HCT116 (cell line): Measurements from ENCODE around the gene SPATA16. TPM values are rescaled to one million over a fixed set of nuclear protein-coding genes. Genes with fewer than 3 reads are reported as not detected.

ENCODE experiments used
- ATAC-seq: fragments of 200-7000 bp; cut with Tn5 transposase; 2 replicates; pipeline ENCODE4 v1.9.1; 2020; ENCODE audit warnings: mild to moderate bottlenecking, moderate library complexity
- BruUV-seq: library from RNA; stranded (reverse); fragments of 400-500 nt; replicated peaks from 2 replicates; lab custom pipeline; 2021; lab: Mats Ljungman, UMichigan
- CTCF ChIA-PET: fragments of 300-600 bp; sonication (Branson Sonifier 250); formaldehyde crosslinking; loops from one replicate; lab custom pipeline; 2021; ENCODE audit warnings: antibody characterized with exemption; lab: Charles Lee
- POLR2A ChIA-PET: fragments of 300-600, 350-600 bp; sonication (Branson Sonifier 250); formaldehyde crosslinking; loops from one replicate; lab custom pipeline; 2021; ENCODE audit warnings: antibody characterized with exemption; lab: Charles Lee
- RAD21 ChIA-PET, 2 experiments: fragments of 300-600 bp; sonication (Branson Sonifier 250); formaldehyde crosslinking; loops; one replicate each; lab custom pipeline; 2023; ENCODE audit warnings: low total read pairs in 2 of 2; ENCODE audit not compliant: uncharacterized antibody in 2 of 2, unreplicated experiment in 2 of 2, low non-redundant PET in 1 of 2; lab: Charles Lee
- DNase-seq: peaks from one replicate; pipeline ENCODE4 v3.0.0-alpha.2; 2010; ENCODE audit warnings: low read depth, low spot score
- H2AFZ ChIP-seq: fragments of 200-600 bp; shearing (Covaris generic), sonication (generic); 2 replicates; pipeline ENCODE4 v1.6.1; 2017; ENCODE audit warnings: low read depth, mixed run types, mixed read lengths, antibody characterized with exemption, low read length; ENCODE audit not compliant: poor library complexity, severe bottlenecking
- H3K27ac ChIP-seq: 2 replicates; pipeline ENCODE4 v1.5.1; 2012; ENCODE audit warnings: low read depth, low read length
- H3K27me3 ChIP-seq: fragments of 200-600 bp; sonication (generic); 2 replicates; pipeline ENCODE4 v1.6.1; 2016; ENCODE audit warnings: mixed run types, low read length, mixed read lengths; ENCODE audit not compliant: insufficient read depth
- H3K36me3 ChIP-seq, 2 experiments: fragments of 200-500 bp in 1 of 2; fragments of 200-600 bp in 1 of 2; sonication (Bioruptor generic) in 1 of 2; sonication (generic) in 1 of 2; 2 replicates each; pipeline versions ENCODE4 v1.5.1 to v1.6.1; 2014 to 2016; ENCODE audit warnings: low read length in 2 of 2, inconsistent platforms in 1 of 2, mixed read lengths in 1 of 2, mixed run types in 1 of 2; ENCODE audit not compliant: insufficient read depth in 2 of 2, control insufficient read depth in 1 of 2
- H3K4me1 ChIP-seq, 2 experiments: fragments of 200-600 bp in 1 of 2; sonication (generic) in 1 of 2; 2 replicates each; pipeline versions ENCODE4 v1.5.1 to v1.6.1; 2012 to 2017; ENCODE audit warnings: low read length in 2 of 2, inconsistent platforms in 1 of 2, mild to moderate bottlenecking in 1 of 2, mixed read lengths in 1 of 2, mixed run types in 1 of 2, moderate library complexity in 1 of 2; ENCODE audit not compliant: insufficient read depth in 2 of 2, control insufficient read depth in 1 of 2
- H3K4me2 ChIP-seq: fragments of 200-600 bp; sonication (generic); 2 replicates; pipeline ENCODE4 v1.6.1; 2017; ENCODE audit warnings: mixed run types, low read length, mixed read lengths
- H3K4me3 ChIP-seq, 2 experiments: fragments of 200-600 bp in 1 of 2; sonication (generic) in 1 of 2; replicated peaks in 1 of 2; 2 replicates each; pipeline ENCODE4 v1.5.1; 2011 to 2016; ENCODE audit warnings: low read length in 2 of 2, control low read depth in 1 of 2, low read depth in 1 of 2, mild to moderate bottlenecking in 1 of 2, mixed read lengths in 1 of 2, mixed run types in 1 of 2
- H3K79me2 ChIP-seq: fragments of 200-600 bp; sonication (generic); 2 replicates; pipeline ENCODE4 v1.6.1; 2017; ENCODE audit warnings: mild to moderate bottlenecking, mixed run types, low read length, moderate library complexity, mixed read lengths; ENCODE audit not compliant: insufficient read depth
- H3K9ac ChIP-seq: fragments of 200-600 bp; sonication (generic); 2 replicates; pipeline ENCODE4 v1.6.1; 2016; ENCODE audit warnings: low read length, mixed read lengths
- H3K9me2 ChIP-seq: fragments of 200-600 bp; sonication (generic), shearing (Covaris generic); 2 replicates; pipeline ENCODE4 v1.6.1; 2017; ENCODE audit warnings: mixed run types, mild to moderate bottlenecking, moderate library complexity; ENCODE audit not compliant: insufficient read depth
- H3K9me3 ChIP-seq, 2 experiments: fragments of 200-500 bp in 1 of 2; fragments of 200-600 bp in 1 of 2; sonication (Bioruptor generic) in 1 of 2; sonication (generic) in 1 of 2; 2 replicates each; pipeline ENCODE4 v1.6.1; 2014 to 2017; ENCODE audit warnings: low read length in 2 of 2, mixed read lengths in 2 of 2, inconsistent platforms in 1 of 2, low read depth in 1 of 2, mild to moderate bottlenecking in 1 of 2, mixed run types in 1 of 2, moderate library complexity in 1 of 2; ENCODE audit not compliant: control insufficient read depth in 1 of 2, insufficient read depth in 1 of 2
- H4K20me1 ChIP-seq: fragments of 200-600 bp; sonication (generic), shearing (Covaris generic); 2 replicates; pipeline ENCODE4 v1.6.1; 2017; ENCODE audit warnings: mixed run types, mild to moderate bottlenecking, moderate library complexity; ENCODE audit not compliant: insufficient read depth
- FOSL1 ChIP-seq: IDR thresholded peaks from 2 replicates; pipeline ENCODE4 v1.6.1; 2012; ENCODE audit warnings: low read depth
- POLR2A ChIP-seq: IDR thresholded peaks from 2 replicates; pipeline ENCODE4 v1.7.0; 2011; ENCODE audit warnings: borderline replicate concordance; ENCODE audit not compliant: insufficient read depth, insufficient read length; ENCODE audit errors: extremely low read depth
- POLR2AphosphoS5 ChIP-seq: IDR thresholded peaks from 2 replicates; pipeline ENCODE4 v1.6.1; 2011; ENCODE audit warnings: mild to moderate bottlenecking, low read depth, low read length, moderate library complexity
- RAD21 ChIP-seq: IDR thresholded peaks from 2 replicates; pipeline ENCODE4 v1.6.1; 2012; ENCODE audit warnings: low read depth, mild to moderate bottlenecking
- SIN3A ChIP-seq: IDR thresholded peaks from 2 replicates; pipeline ENCODE4 v1.6.1; 2012; ENCODE audit warnings: low read depth
- ZFX ChIP-seq: fragments of 450-650 bp; IDR thresholded peaks from 2 replicates; pipeline ENCODE4 v1.6.1; 2017
- intact Hi-C: fragments of 100-400 bp; cut with micrococcal nuclease; formaldehyde crosslinking; loops from 2 replicates; pipeline ENCODE4 v1.10.0; 2022
- total RNA-seq: library from RNA; stranded (reverse); gene quantifications from one replicate; pipeline ENCODE4 v1.2.1, GENCODE V29; 2021; ENCODE audit not compliant: unreplicated experiment
- TF ChIP-seq, protein P1 (sequence below): IDR thresholded peaks from 2 replicates; pipeline ENCODE4 v1.6.1; 2012; ENCODE audit warnings: low read depth

The SPATA16 gene
- total RNA-seq, 1 experiment from 2014 or later = not detected

DNA sequence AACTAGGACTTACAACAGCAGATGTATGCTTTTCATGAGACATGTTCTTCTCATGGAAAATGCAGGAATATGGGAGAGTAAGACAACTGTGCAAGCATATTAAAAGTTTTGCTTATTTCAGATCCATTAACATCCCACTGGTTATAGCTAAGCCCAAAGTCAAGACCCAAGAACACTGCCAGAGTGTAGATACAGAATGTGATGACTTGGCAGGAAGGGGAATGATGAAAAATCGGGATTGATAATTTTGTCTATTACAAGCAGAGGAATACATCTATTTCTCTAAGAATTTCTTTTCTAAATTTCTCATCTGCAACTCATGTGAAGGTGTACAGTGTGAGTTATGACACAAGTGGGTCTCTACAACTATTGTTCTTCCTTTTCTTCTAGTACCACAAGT is 76.4 kb downstream of the SPATA16 start (continued):
- no peak for TF ChIP-seq ZFX
- TF ChIP-seq POLR2A = no peak
- TF ChIP-seq RAD21 = no peak
- TF ChIP-seq SIN3A = no peak

DNA sequence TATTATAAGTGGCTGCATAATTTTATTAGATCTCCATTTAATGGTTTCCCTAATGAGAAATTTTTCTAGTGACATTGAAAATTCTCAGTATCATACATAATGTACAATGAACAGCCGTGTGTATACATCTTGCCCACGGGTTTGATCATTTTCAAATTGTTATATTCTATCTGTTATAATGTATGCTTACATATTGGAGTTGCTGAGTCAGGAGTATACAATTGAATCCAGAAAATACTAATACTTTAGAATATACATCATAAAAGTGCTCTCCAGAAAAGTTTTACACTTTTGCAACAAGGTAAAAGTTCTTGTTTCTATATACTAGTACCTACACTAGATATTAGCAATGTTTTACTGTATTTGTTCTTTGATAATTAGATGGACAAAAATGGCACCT is 82.8 kb downstream of the SPATA16 start:
- H3K79me2 ChIP-seq = no peaks in the 10 kb centered on the region
- H4K20me1 ChIP-seq = no peaks in the 10 kb centered on the region
- H3K9ac ChIP-seq = no peak overlapping the region
- H3K36me3 ChIP-seq = no peaks in the 10 kb centered on the region
- no peaks in the 10 kb centered on the region for H3K27me3 ChIP-seq
- intact Hi-C loops = no loop called here
- no peaks in the 10 kb centered on the region for H3K9me3 ChIP-seq
- H3K9me2 ChIP-seq = no peaks in the 10 kb centered on the region
- no peak overlapping the region for H3K27ac ChIP-seq
- no peak overlapping the region for H2AFZ ChIP-seq
- DNase-seq (no peak), ATAC-seq (no peak)
- H3K4me2 ChIP-seq = no peak overlapping the region
- RAD21 ChIA-PET = no interaction called here
- POLR2A ChIA-PET = no interaction called here
- H3K4me1 ChIP-seq = no peaks in the 10 kb centered on the region
- BruUV-seq = no TSS peak
- H3K4me3 ChIP-seq = no peak overlapping the region
- CTCF ChIA-PET = no interaction called here
- TF ChIP-seq FOSL1 (no peak), ZFX (no peak), POLR2AphosphoS5 (no peak)
- TF ChIP-seq, protein P1, sequence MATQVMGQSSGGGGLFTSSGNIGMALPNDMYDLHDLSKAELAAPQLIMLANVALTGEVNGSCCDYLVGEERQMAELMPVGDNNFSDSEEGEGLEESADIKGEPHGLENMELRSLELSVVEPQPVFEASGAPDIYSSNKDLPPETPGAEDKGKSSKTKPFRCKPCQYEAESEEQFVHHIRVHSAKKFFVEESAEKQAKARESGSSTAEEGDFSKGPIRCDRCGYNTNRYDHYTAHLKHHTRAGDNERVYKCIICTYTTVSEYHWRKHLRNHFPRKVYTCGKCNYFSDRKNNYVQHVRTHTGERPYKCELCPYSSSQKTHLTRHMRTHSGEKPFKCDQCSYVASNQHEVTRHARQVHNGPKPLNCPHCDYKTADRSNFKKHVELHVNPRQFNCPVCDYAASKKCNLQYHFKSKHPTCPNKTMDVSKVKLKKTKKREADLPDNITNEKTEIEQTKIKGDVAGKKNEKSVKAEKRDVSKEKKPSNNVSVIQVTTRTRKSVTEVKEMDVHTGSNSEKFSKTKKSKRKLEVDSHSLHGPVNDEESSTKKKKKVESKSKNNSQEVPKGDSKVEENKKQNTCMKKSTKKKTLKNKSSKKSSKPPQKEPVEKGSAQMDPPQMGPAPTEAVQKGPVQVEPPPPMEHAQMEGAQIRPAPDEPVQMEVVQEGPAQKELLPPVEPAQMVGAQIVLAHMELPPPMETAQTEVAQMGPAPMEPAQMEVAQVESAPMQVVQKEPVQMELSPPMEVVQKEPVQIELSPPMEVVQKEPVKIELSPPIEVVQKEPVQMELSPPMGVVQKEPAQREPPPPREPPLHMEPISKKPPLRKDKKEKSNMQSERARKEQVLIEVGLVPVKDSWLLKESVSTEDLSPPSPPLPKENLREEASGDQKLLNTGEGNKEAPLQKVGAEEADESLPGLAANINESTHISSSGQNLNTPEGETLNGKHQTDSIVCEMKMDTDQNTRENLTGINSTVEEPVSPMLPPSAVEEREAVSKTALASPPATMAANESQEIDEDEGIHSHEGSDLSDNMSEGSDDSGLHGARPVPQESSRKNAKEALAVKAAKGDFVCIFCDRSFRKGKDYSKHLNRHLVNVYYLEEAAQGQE = no peak
- TF ChIP-seq, all 23 proteins: peak for 0
